Transverse colon (tissue), 4 donors: ENCODE data around the gene ARHGEF3. TPM values are rescaled to one million over a fixed set of nuclear protein-coding genes. Genes with fewer than 3 reads are reported as not detected.
"Not testable (repeated sequence)": the region's sequence is repeated elsewhere in the genome, so short reads cannot be mapped to it uniquely, and the experiment has no call there.

Source experiments
- DNase-seq: peaks from one replicate; pipeline ENCODE4 v3.0.0-alpha.2; 2019
- H3K27ac ChIP-seq, 4 donors: fragments of 200-600 bp; sonication (generic); 2 replicates each; pipeline ENCODE4 v1.5.1; 2016 to 2018; ENCODE audit warnings: inconsistent platforms in 4 of 4
- H3K27me3 ChIP-seq: fragments of 200-600 bp; sonication (generic); 2 replicates; pipeline ENCODE4 v1.5.1; 2017; ENCODE audit warnings: inconsistent platforms
- H3K36me3 ChIP-seq, 4 donors: fragments of 200-600 bp; sonication (generic); 2 replicates each; pipeline ENCODE4 v1.5.1; 2017 to 2019; ENCODE audit warnings: inconsistent platforms in 4 of 4
- H3K4me1 ChIP-seq, 4 donors: fragments of 200-600 bp; sonication (generic); 2 replicates each; pipeline ENCODE4 v1.5.1; 2017 to 2020; ENCODE audit warnings: inconsistent platforms in 4 of 4
- H3K4me3 ChIP-seq, 4 donors: fragments of 200-600 bp; sonication (generic); 1 replicate in 1 of 4; 2 replicates in 3 of 4; pipeline versions ENCODE4 v1.5.1 to v1.6.1; 2017 to 2019; ENCODE audit warnings: inconsistent platforms in 4 of 4
- H3K9me3 ChIP-seq, 2 donors: fragments of 200-600 bp; sonication (generic); 2 replicates each; pipeline ENCODE4 v1.5.1; 2017 to 2019; ENCODE audit warnings: inconsistent platforms in 2 of 2
- CTCF ChIP-seq, 5 experiments: fragments of 200-600 bp in 3 of 5; fragments of 450-650 bp in 2 of 5; sonication (generic) in 3 of 5; IDR thresholded peaks; 1 replicate in 2 of 5; 2 replicates in 3 of 5; pipeline ENCODE4 v1.5.1; 2016 to 2017; ENCODE audit warnings: antibody characterized with exemption in 5 of 5, inconsistent platforms in 3 of 5, mild to moderate bottlenecking in 2 of 5, moderate library complexity in 1 of 5
- EP300 ChIP-seq: sonication (generic); formaldehyde crosslinking; IDR thresholded peaks from one replicate; pipeline ENCODE4 v1.6.1; 2017; ENCODE audit warnings: antibody characterized with exemption, low read depth
- POLR2A ChIP-seq: fragments of 450-650 bp; IDR thresholded peaks from one replicate; pipeline ENCODE4 v1.6.1; 2016; ENCODE audit warnings: antibody characterized with exemption, mild to moderate bottlenecking, moderate library complexity
- POLR2AphosphoS5 ChIP-seq, 3 donors: sonication (generic); formaldehyde crosslinking; IDR thresholded peaks; one replicate each; pipeline ENCODE4 v1.6.1; 2016; ENCODE audit warnings: antibody characterized with exemption in 3 of 3
- WGBS, 2 donors: methylation state at CpG; one replicate each; pipeline ENCODE4 v1.1.5; 2018; ENCODE audit warnings: low coverage in 1 of 2; 5-methylcytosine and 5-hydroxymethylcytosine counted together
- in situ Hi-C, 4 donors: fragments of 200-750 bp; cut with MboI; loops; one replicate each; pipeline versions ENCODE4 v1.15.0 to v1.15.1; 2017; ENCODE audit warnings: low sequenced_read_pairs in 3 of 4, low pct_ligation_motif_present in 1 of 4, low pct_unique_long_range_greater_than_20kb in 1 of 4
- intact Hi-C: fragments of 100-400 bp; cut with DNase I; formaldehyde crosslinking; loops from one replicate; pipeline ENCODE4 v1.15.1; 2023; ENCODE audit warnings: low total_unique reads
- total RNA-seq, 4 donors: library from RNA; depleted of rRNA; stranded (reverse); fragments of >200 nt; gene quantifications; one replicate each; pipeline ENCODE4 v1.1.0, GENCODE V29; 2016

ARHGEF3 gene
- total RNA-seq, 4 donors from 2014 or later = 2.6 to 13.2 (median 5.6) TPM

GRCh38 chr3:56702490-56703315 lies 99.0 kb downstream of the ARHGEF3 start:
- H3K27me3 ChIP-seq = no peaks in the 10 kb centered on the region
- TF ChIP-seq CTCF (IDR thresholded peaks at IDR 0.05) = peak; percentile 80 to 90 (median 88)
- TF ChIP-seq POLR2A = no peak
- no peaks in the 10 kb centered on the region for H3K9me3 ChIP-seq
- WGBS, 2 donors = 27 to 60% methylated on average over 1 to 5 of the region's 5 CpGs
- H3K4me1 ChIP-seq = peaks cover 0 to 4% (median 0%) of the 10 kb centered on the region in 4 donors
- in situ Hi-C loops = loop anchor here (5.0 to 10.0 kb wide), 4 partner anchors 92 to 290 kb away; no protein-coding TSS in a partner anchor
- H3K4me3 ChIP-seq = no peak overlapping the region
- intact Hi-C loops = loop anchor here (2.0 kb wide), 2 partner anchors 96 to 286 kb away; no protein-coding TSS in a partner anchor
- no peaks in the 10 kb centered on the region for H3K36me3 ChIP-seq
- DNase-seq = peak; percentile 37
- H3K27ac ChIP-seq = no peak overlapping the region

GRCh38 chr3:56700151-56700550 lies 101.6 kb downstream of the ARHGEF3 start:
- in situ Hi-C loops = loop anchor here (5.0 to 10.0 kb wide), 4 partner anchors 95 to 292 kb away; no protein-coding TSS in a partner anchor
- TF ChIP-seq POLR2A (no peak), EP300 (no peak), POLR2AphosphoS5 (IDR thresholded peaks at IDR 0.05) (no peak), CTCF (IDR thresholded peaks at IDR 0.05) (no peak)
- Histone ChIP-seq H3K36me3 (no peaks in the 10 kb centered on the region), H3K4me1 (peaks cover 0 to 7% (median 0%) of the 10 kb centered on the region in 4 donors), H3K27ac (no peak overlapping the region), H3K4me3 (no peak overlapping the region), H3K9me3 (no peaks in the 10 kb centered on the region), H3K27me3 (no peaks in the 10 kb centered on the region)
- intact Hi-C loops = no loop called here
- 68 to 70% methylated on average over 4 of the region's 4 CpGs for WGBS, 2 donors
- DNase-seq = no peak

GRCh38 chr3:56694867-56695683 lies 106.7 kb downstream of the ARHGEF3 start:
- in situ Hi-C loops (no loop called here), intact Hi-C loops (no loop called here)
- Histone ChIP-seq H3K4me1 (peaks cover 0 to 4% (median 0%) of the 10 kb centered on the region in 4 donors), H3K27me3 (no peaks in the 10 kb centered on the region), H3K27ac (peak overlapping the region in 1 of 4 donors; percentile 3), H3K36me3 (no peaks in the 10 kb centered on the region), H3K9me3 (no peaks in the 10 kb centered on the region), H3K4me3 (no peak overlapping the region)
- 44 to 50% methylated on average over 3 to 4 of the region's 4 CpGs for WGBS, 2 donors
- no peak for DNase-seq
- TF ChIP-seq CTCF (IDR thresholded peaks at IDR 0.05) (no peak), POLR2A (no peak), EP300 (no peak), POLR2AphosphoS5 (IDR thresholded peaks at IDR 0.05) (no peak)

- DNase-seq = peak; percentile 19
- no peak for TF ChIP-seq POLR2A
- TF ChIP-seq CTCF (IDR thresholded peaks at IDR 0.05) = no peak
- Histone ChIP-seq H3K36me3 (no peaks in the 10 kb centered on the region), H3K4me3 (no peak overlapping the region), H3K27ac (peak overlapping the region in 2 of 4 donors; percentile 5 to 28), H3K27me3 (no peaks in the 10 kb centered on the region), H3K9me3 (no peaks in the 10 kb centered on the region), H3K4me1 (peaks cover 0 to 4% (median 0%) of the 10 kb centered on the region in 4 donors)
- 62 to 71% methylated on average over 2 to 3 of the region's 3 CpGs for WGBS, 2 donors
- in situ Hi-C loops = no loop called here
- intact Hi-C loops = no loop called here
These were observed 108.0 kb downstream of the ARHGEF3 start for GRCh38 chr3:56693750-56694149.

- intact Hi-C loops, H3K27me3 ChIP-seq, H3K36me3 ChIP-seq, H3K4me3 ChIP-seq, in situ Hi-C loops, H3K9me3 ChIP-seq, H3K4me1 ChIP-seq, DNase-seq: not testable (repeated sequence)
- H3K27ac ChIP-seq = peak overlapping the region in 1 of 4 donors; percentile 5
- WGBS, 2 donors = 38 to 78% methylated on average over 1 to 15 of the region's 15 CpGs
These were observed 109.0 kb downstream of the ARHGEF3 start for GRCh38 chr3:56692520-56693433.
